Mononuclear cell (primary cell): ENCODE results near the gene EPOP. TPM values are rescaled to one million over a fixed set of nuclear protein-coding genes. Genes with fewer than 3 reads are reported as not detected.

Experiments
- H3K27me3 ChIP-seq: 2 replicates; pipeline ENCODE4 v1.6.0; 2011; ENCODE audit warnings: low read length, control low read depth; ENCODE audit not compliant: insufficient read depth
- H3K4me1 ChIP-seq: 2 replicates; pipeline ENCODE4 v1.5.1; 2011; ENCODE audit warnings: mild to moderate bottlenecking, low read length, control low read depth; ENCODE audit not compliant: insufficient read depth
- H3K4me3 ChIP-seq: 2 replicates; pipeline ENCODE4 v1.5.1; 2011; ENCODE audit warnings: mild to moderate bottlenecking, low read length, moderate library complexity
- H3K9me3 ChIP-seq: 2 replicates; pipeline ENCODE4 v1.5.1; 2011; ENCODE audit warnings: low read depth, mild to moderate bottlenecking, control low read depth, low read length
- total RNA-seq: library from RNA; depleted of rRNA; stranded (reverse); fragments of >200 nt; gene quantifications from one replicate; pipeline ENCODE4 v1.2.3, GENCODE V29; 2012

EPOP gene
- total RNA-seq, 1 donor = 0.63 TPM

GRCh38 chr17:38709864-38710603, 35.3 kb upstream of the EPOP start:
- Histone ChIP-seq H3K4me3 (no peak overlapping the region), H3K27me3 (no peaks in the 10 kb centered on the region), H3K9me3 (no peaks in the 10 kb centered on the region), H3K4me1 (peaks cover 25% of the 10 kb centered on the region)

GRCh38 chr17:38709104-38709820, 34.5 kb upstream of the EPOP start:
- H3K9me3 ChIP-seq = no peaks in the 10 kb centered on the region
- peaks cover 29% of the 10 kb centered on the region for H3K4me1 ChIP-seq
- H3K27me3 ChIP-seq = no peaks in the 10 kb centered on the region
- H3K4me3 ChIP-seq = no peak overlapping the region

GRCh38 chr17:38707678-38708351, 33.1 kb upstream of the EPOP start:
- no peaks in the 10 kb centered on the region for H3K9me3 ChIP-seq
- no peaks in the 10 kb centered on the region for H3K27me3 ChIP-seq
- H3K4me1 ChIP-seq = peaks cover 43% of the 10 kb centered on the region
- H3K4me3 ChIP-seq = no peak overlapping the region

GRCh38 chr17:38706505-38707216, 31.9 kb upstream of the EPOP start:
- Histone ChIP-seq H3K27me3 (no peaks in the 10 kb centered on the region), H3K9me3 (no peaks in the 10 kb centered on the region), H3K4me3 (peak overlapping the region; percentile 61), H3K4me1 (peaks cover 48% of the 10 kb centered on the region)

GRCh38 chr17:38705803-38706504, 31.2 kb upstream of the EPOP start:
- no peaks in the 10 kb centered on the region for H3K9me3 ChIP-seq
- H3K27me3 ChIP-seq = no peaks in the 10 kb centered on the region
- peaks cover 55% of the 10 kb centered on the region for H3K4me1 ChIP-seq
- peak overlapping the region; percentile 61 for H3K4me3 ChIP-seq

- H3K4me1 ChIP-seq = peaks cover 60% of the 10 kb centered on the region
- H3K4me3 ChIP-seq = peak overlapping the region; percentile 61
- H3K27me3 ChIP-seq = no peaks in the 10 kb centered on the region
- no peaks in the 10 kb centered on the region for H3K9me3 ChIP-seq
Measured at GRCh38 chr17:38705523-38705802, 30.7 kb upstream of the EPOP start.

- Histone ChIP-seq H3K4me1 (peaks cover 65% of the 10 kb centered on the region), H3K4me3 (peak within 1 kb of the TSS; percentile 87), H3K27me3 (no peaks in the 10 kb centered on the region), H3K9me3 (no peaks in the 10 kb centered on the region)
Measured at GRCh38 chr17:38704606-38705522, 30.1 kb upstream of the EPOP start, which contains the start of gene MLLT6. TSS of gene MLLT6 (plus strand) at chr17:38705273. CDS start at chr17:38705633, 360 bp downstream.

- Histone ChIP-seq H3K4me3 (peak overlapping the region; percentile 87), H3K27me3 (no peaks in the 10 kb centered on the region), H3K4me1 (peaks cover 65% of the 10 kb centered on the region), H3K9me3 (no peaks in the 10 kb centered on the region)
Measured at GRCh38 chr17:38703742-38704605, 29.2 kb upstream of the EPOP start.

GRCh38 chr17:38702916-38703741, 28.4 kb upstream of the EPOP start:
- Histone ChIP-seq H3K9me3 (no peaks in the 10 kb centered on the region), H3K27me3 (no peaks in the 10 kb centered on the region), H3K4me3 (peak overlapping the region; percentile 87), H3K4me1 (peaks cover 63% of the 10 kb centered on the region)

- H3K27me3 ChIP-seq = no peaks in the 10 kb centered on the region
- H3K4me3 ChIP-seq = peak overlapping the region; percentile 87
- peaks cover 55% of the 10 kb centered on the region for H3K4me1 ChIP-seq
Measured at GRCh38 chr17:38702166-38702915, 27.6 kb upstream of the EPOP start.

GRCh38 chr17:38701504-38702165, 26.9 kb upstream of the EPOP start:
- H3K4me1 ChIP-seq = peaks cover 52% of the 10 kb centered on the region
- H3K4me3 ChIP-seq = peak overlapping the region; percentile 87
- H3K9me3 ChIP-seq = no peaks in the 10 kb centered on the region
- no peaks in the 10 kb centered on the region for H3K27me3 ChIP-seq

More at GRCh38 chr17:38702166-38702915, 27.6 kb upstream of the EPOP start:
- H3K9me3 ChIP-seq = no peaks in the 10 kb centered on the region
